ENCODE results near the gene SEBOX. TPM values are rescaled to one million over a fixed set of nuclear protein-coding genes. Genes with fewer than 3 reads are reported as not detected.

Gene SEBOX
- total RNA-seq, 1 donor from 2014 or later, result not detected

DNA sequence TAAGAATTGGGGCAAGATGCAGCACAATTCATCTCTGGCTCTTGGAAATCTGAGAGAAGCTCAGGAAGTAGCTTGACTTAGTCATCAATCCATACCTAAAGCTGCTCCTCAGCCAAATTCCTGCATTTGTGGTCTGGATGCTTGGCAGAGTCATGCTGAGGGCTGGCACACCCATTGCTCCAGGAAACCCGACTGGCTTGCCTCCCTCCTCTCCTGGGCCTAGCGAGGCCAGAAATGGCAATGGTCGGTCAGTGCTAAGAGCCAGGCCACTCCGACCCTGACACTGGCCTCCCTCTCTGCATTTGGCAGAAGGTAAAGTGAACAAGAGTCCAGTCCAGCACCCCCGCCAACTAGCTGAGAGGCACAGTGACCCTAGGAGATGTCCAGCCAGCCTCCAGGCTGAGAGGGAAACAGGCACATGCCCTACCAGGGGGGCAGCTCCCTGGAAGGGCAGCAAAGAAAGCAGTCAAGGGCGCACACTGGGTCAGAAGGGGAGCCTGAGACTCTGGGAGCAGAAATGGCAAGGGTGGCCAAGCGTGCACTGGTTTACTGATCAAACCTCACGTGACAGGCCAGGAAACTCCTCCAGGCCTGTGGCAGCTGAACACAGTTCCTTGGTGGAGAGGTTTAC, 17.6 kb downstream of the SEBOX start:
- DNase-seq (ENCODE audit: low read depth), result no peak
- no peak overlapping the region for H3K4me3 ChIP-seq (ENCODE audit: low read depth, low read length)
- TF ChIP-seq, protein P1, sequence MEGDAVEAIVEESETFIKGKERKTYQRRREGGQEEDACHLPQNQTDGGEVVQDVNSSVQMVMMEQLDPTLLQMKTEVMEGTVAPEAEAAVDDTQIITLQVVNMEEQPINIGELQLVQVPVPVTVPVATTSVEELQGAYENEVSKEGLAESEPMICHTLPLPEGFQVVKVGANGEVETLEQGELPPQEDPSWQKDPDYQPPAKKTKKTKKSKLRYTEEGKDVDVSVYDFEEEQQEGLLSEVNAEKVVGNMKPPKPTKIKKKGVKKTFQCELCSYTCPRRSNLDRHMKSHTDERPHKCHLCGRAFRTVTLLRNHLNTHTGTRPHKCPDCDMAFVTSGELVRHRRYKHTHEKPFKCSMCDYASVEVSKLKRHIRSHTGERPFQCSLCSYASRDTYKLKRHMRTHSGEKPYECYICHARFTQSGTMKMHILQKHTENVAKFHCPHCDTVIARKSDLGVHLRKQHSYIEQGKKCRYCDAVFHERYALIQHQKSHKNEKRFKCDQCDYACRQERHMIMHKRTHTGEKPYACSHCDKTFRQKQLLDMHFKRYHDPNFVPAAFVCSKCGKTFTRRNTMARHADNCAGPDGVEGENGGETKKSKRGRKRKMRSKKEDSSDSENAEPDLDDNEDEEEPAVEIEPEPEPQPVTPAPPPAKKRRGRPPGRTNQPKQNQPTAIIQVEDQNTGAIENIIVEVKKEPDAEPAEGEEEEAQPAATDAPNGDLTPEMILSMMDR (conservative IDR thresholded peaks at IDR 0.05; ENCODE audit: low read depth, low read length), result no peak

DNA sequence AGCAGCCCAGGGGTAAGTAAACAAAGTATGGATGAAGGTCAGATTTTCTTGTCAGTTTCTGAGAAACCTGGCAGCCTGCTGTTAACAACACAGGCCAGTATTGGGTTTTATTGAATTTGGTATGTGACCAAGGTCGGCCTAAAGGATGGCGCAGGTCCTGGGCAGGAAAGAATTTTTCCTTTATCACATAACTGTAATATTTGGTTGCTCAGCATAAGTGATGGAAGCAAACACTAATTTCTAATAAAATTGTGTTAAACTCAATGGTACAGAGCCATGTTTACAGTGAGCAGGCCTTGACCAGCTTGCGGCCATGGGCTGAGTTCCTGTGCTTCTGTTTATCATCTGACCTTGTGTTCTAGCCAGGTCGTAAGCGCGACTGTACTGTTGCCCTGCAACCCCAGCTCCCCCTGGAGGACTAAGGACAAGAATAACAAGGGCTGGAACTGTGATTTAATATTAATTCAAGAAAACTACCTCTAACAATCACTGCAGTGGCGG, 18.2 kb downstream of the SEBOX start:
- no peak overlapping the region for H3K4me3 ChIP-seq (ENCODE audit: low read depth, low read length)
- no peak for DNase-seq (ENCODE audit: low read depth)
- TF ChIP-seq, protein P1 (conservative IDR thresholded peaks at IDR 0.05; ENCODE audit: low read depth, low read length), result peak; percentile 44

DNA sequence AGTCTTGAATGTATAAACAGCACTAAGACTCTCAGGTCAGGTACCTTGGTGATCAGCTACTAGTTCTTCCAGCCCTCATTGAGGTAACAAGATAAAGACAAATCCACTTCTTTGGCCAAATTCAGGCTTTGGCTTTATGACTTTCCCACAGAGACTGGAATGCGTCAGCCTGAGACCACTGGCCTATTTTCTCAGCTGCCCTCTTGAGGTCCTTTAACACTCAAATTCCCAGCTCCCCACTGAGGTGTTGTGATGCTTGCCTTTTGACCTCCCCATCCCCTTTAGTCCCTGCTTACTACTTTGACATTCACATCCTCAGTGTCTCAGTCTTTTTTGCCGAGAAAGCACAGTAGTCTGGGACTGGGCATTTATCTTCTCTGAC, 18.8 kb downstream of the SEBOX start:
- TF ChIP-seq, protein P1 (conservative IDR thresholded peaks at IDR 0.05; ENCODE audit: low read depth, low read length), result no peak
- H3K4me3 ChIP-seq (ENCODE audit: low read depth, low read length), result no peak overlapping the region
- DNase-seq (ENCODE audit: low read depth), result no peak

DNA sequence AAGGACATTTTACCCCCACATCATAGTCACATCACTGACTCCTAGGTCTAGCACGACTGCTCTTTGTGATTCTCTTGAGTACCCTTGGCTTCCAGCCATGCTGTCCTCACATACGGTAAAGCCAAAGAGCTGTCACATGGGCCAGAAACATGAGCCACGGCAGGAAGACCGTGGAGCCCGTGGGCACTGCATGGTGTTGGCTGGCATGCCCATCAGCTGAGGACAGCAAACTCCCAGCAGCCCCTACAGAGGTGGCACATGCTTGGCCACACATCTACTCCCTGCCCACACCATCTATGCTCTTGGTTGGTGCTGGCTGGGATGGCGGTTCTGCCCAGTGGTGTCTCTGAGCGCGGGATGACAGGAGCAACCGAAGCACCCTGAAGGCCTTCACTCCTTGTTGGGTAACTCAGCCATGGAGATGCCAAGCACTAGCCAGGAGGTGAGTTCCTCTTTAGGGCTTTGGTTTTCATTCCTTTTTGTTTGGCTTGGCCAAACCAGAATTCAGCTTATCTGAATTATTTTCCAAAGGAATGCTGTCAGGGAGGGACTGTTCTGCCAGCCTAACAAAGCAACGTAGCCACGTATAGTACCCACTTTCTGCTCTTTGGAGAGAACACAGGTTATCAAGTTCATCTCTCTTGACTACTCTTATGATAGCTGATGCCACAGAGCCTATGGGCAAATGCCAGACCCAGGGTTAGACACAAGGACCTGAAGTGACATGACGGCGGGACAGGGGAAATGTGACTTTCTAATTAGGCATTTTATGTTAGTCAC, 19.4 kb downstream of the SEBOX start:
- no peak overlapping the region for H3K4me3 ChIP-seq (ENCODE audit: low read depth, low read length)
- DNase-seq (ENCODE audit: low read depth), result no peak
- TF ChIP-seq, protein P1 (conservative IDR thresholded peaks at IDR 0.05; ENCODE audit: low read depth, low read length), result no peak

DNA sequence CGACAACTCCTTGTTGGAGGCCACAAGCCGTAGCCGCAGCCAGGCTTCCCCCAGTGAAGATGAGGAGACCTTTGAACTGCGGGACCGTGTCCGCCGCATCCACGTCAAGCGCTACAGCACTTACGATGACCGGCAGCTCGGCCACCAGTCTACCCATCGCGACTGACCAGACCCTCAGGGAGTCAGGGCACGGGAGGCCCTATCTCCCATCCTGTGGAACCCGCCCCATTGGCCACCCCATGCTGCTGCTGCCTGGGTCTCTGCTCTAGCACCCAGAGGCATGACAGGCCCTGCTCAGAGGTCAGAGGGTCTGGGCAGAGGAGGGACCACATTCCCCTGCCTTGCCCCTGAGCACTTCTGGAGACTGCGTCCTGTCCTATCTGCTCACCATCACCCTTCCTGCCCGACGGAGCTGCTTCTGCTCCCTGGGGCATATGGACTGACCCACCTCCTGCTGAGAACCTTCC, 20.5 kb downstream of the SEBOX start:
- TF ChIP-seq, protein P1 (conservative IDR thresholded peaks at IDR 0.05; ENCODE audit: low read depth, low read length), result no peak
- DNase-seq (ENCODE audit: low read depth), result no peak
- H3K4me3 ChIP-seq (ENCODE audit: low read depth, low read length), result no peak overlapping the region

DNA sequence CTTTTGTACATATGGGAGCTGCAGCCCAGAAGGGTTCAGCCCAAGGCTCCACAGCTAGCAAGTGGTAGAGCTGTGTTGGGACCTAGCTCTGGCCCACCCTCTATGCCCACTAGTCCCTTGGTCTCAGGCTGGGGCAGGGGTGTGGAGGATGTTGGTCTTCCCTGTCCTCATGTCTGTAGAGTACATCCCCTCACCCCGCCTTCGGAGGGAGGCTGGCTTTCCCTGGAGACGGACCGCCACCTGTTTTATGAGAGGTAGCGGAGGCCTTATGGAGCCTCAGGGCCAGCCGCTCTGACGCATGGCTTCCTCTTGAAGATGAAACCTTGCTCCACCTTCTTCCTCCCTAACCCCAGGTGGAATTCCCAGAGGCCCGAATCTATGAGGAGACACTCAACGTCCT, 21.0 kb downstream of the SEBOX start:
- DNase-seq (ENCODE audit: low read depth), result no peak
- no peak overlapping the region for H3K4me3 ChIP-seq (ENCODE audit: low read depth, low read length)
- TF ChIP-seq, protein P1 (conservative IDR thresholded peaks at IDR 0.05; ENCODE audit: low read depth, low read length), result no peak
